Liver (tissue), 9 donors: ENCODE results near the gene NTHL1. TPM values are rescaled to one million over a fixed set of nuclear protein-coding genes. Genes with fewer than 3 reads are reported as not detected.

ENCODE experiments used
- DNase-seq: peaks from one replicate; pipeline ENCODE4 v3.0.0-alpha.2; 2017; ENCODE audit warnings: low spot score
- H3K27ac ChIP-seq, 2 donors: one replicate each; pipeline ENCODE4 v1.7.0; 2013; ENCODE audit warnings: inconsistent platforms in 2 of 2, low read length in 2 of 2, control low read depth in 1 of 2, low read depth in 1 of 2, mild to moderate bottlenecking in 1 of 2
- H3K27me3 ChIP-seq, 4 donors: one replicate each; pipeline versions ENCODE4 v1.6.1 to v1.7.0; 2013; ENCODE audit warnings: low read length in 3 of 4, inconsistent platforms in 1 of 4, mild to moderate bottlenecking in 1 of 4, moderate library complexity in 1 of 4; ENCODE audit not compliant: control insufficient read depth in 4 of 4, insufficient read depth in 4 of 4
- H3K36me3 ChIP-seq, 4 donors: one replicate each; pipeline versions ENCODE4 v1.6.1 to v1.7.0; 2013; ENCODE audit warnings: low read length in 3 of 4, mild to moderate bottlenecking in 3 of 4, low read depth in 1 of 4, moderate library complexity in 1 of 4; ENCODE audit not compliant: control insufficient read depth in 4 of 4, insufficient read depth in 3 of 4
- H3K4me1 ChIP-seq, 4 donors: one replicate each; pipeline versions ENCODE4 v1.6.1 to v1.7.0; 2013; ENCODE audit warnings: low read length in 3 of 4, mild to moderate bottlenecking in 3 of 4, moderate library complexity in 1 of 4; ENCODE audit not compliant: control insufficient read depth in 4 of 4, insufficient read depth in 4 of 4
- H3K4me3 ChIP-seq, 3 donors: one replicate each; pipeline versions ENCODE4 v1.6.1 to v1.7.0; 2013; ENCODE audit warnings: low read length in 3 of 3, control low read depth in 1 of 3, low read depth in 1 of 3, mild to moderate bottlenecking in 1 of 3
- H3K9ac ChIP-seq, 2 donors: one replicate each; pipeline ENCODE4 v1.7.0; 2013; ENCODE audit warnings: low read length in 2 of 2, mild to moderate bottlenecking in 2 of 2, moderate library complexity in 2 of 2, control low read depth in 1 of 2, low read depth in 1 of 2
- H3K9me3 ChIP-seq, 4 donors: one replicate each; pipeline versions ENCODE4 v1.6.1 to v1.7.0; 2013; ENCODE audit warnings: low read length in 3 of 4; ENCODE audit not compliant: control insufficient read depth in 4 of 4
- ATF3 ChIP-seq: IDR thresholded peaks from 2 replicates; pipeline ENCODE4 v1.6.1; 2016; ENCODE audit warnings: antibody characterized with exemption
- CTCF ChIP-seq: fragments of 150-350 bp; IDR thresholded peaks from 2 replicates; pipeline ENCODE4 v1.5.1; 2017; ENCODE audit warnings: improper control_type of control experiment, low read depth, low read length; ENCODE audit not compliant: missing input control
- EGR1 ChIP-seq, 2 donors: IDR thresholded peaks; 2 replicates each; pipeline ENCODE4 v1.6.1; 2016 to 2018; ENCODE audit warnings: antibody characterized with exemption in 2 of 2, low read depth in 2 of 2
- FOXA1 ChIP-seq: IDR thresholded peaks from 2 replicates; pipeline ENCODE4 v1.6.1; 2016; ENCODE audit warnings: antibody characterized with exemption
- FOXA2 ChIP-seq: IDR thresholded peaks from 2 replicates; pipeline ENCODE4 v1.6.1; 2016; ENCODE audit warnings: antibody characterized with exemption
- GABPA ChIP-seq, 2 donors: IDR thresholded peaks in 1 of 2; conservative IDR thresholded peaks in 1 of 2; 2 replicates each; pipeline ENCODE4 v1.6.1; 2016; ENCODE audit warnings: antibody characterized with exemption in 2 of 2, mild to moderate bottlenecking in 1 of 2, moderate library complexity in 1 of 2
- HNF4A ChIP-seq, 2 donors: conservative IDR thresholded peaks; 2 replicates each; pipeline ENCODE4 v1.6.1; 2016; ENCODE audit warnings: antibody characterized with exemption in 2 of 2, mild to moderate bottlenecking in 2 of 2
- HNF4G ChIP-seq: IDR thresholded peaks from 2 replicates; pipeline ENCODE4 v1.6.1; 2016; ENCODE audit warnings: antibody characterized with exemption
- JUND ChIP-seq, 2 donors: IDR thresholded peaks; 2 replicates each; pipeline ENCODE4 v1.6.1; 2016; ENCODE audit warnings: antibody characterized with exemption in 2 of 2
- MAX ChIP-seq: IDR thresholded peaks from 2 replicates; pipeline ENCODE4 v1.6.1; 2016; ENCODE audit warnings: antibody characterized with exemption
- NR2F2 ChIP-seq: IDR thresholded peaks from 2 replicates; pipeline ENCODE4 v1.6.1; 2016; ENCODE audit warnings: antibody characterized with exemption
- RAD21 ChIP-seq, 2 donors: IDR thresholded peaks; 2 replicates each; pipeline ENCODE4 v1.6.1; 2016; ENCODE audit warnings: antibody characterized with exemption in 2 of 2, mild to moderate bottlenecking in 2 of 2
- REST ChIP-seq: IDR thresholded peaks from 2 replicates; pipeline ENCODE4 v1.6.1; 2016; ENCODE audit warnings: antibody characterized with exemption, mild to moderate bottlenecking
- RXRA ChIP-seq, 2 donors: IDR thresholded peaks; 2 replicates each; pipeline ENCODE4 v1.6.1; 2017 to 2018; ENCODE audit warnings: antibody characterized with exemption in 2 of 2, mild to moderate bottlenecking in 1 of 2
- SP1 ChIP-seq: IDR thresholded peaks from 2 replicates; pipeline ENCODE4 v1.6.1; 2018; ENCODE audit warnings: antibody characterized with exemption, mild to moderate bottlenecking
- TAF1 ChIP-seq: conservative IDR thresholded peaks from 2 replicates; pipeline ENCODE4 v1.6.1; 2016; ENCODE audit warnings: antibody characterized with exemption, mild to moderate bottlenecking
- YY1 ChIP-seq: IDR thresholded peaks from 2 replicates; pipeline ENCODE4 v1.6.1; 2016; ENCODE audit warnings: antibody characterized with exemption, mild to moderate bottlenecking
- ZBTB33 ChIP-seq: IDR thresholded peaks from 2 replicates; pipeline ENCODE4 v1.6.1; 2016; ENCODE audit warnings: antibody characterized with exemption
- WGBS: extraction: QIAGEN DNeasy Blood & Tissue Kit; methylation state at CpG from one replicate; pipeline ENCODE4 v1.1.7; 2013; 5-methylcytosine and 5-hydroxymethylcytosine counted together
- polyA plus RNA-seq, 2 donors: library from polyadenylated mRNA; stranded (reverse) in 1 of 2; unstranded in 1 of 2; fragments of 200-250 nt in 1 of 2; fragments of >200 nt in 1 of 2; fragmentation: Nextera tagmentation in 1 of 2; extraction: Ambion mirVana in 1 of 2; gene quantifications; one replicate each; pipeline versions ENCODE4 v1.2.1 to v1.2.3, GENCODE V29; 2013 to 2015
- total RNA-seq, 2 donors: library from RNA; depleted of rRNA; stranded (reverse); fragments of >200 nt; gene quantifications; one replicate each; pipeline ENCODE4 v1.2.3, GENCODE V29; 2014
- donor health status: healthy.
- donor health status: healthy.
- donor health status: healthy.
- donor health status: healthy.
- donor health status: healthy.

Gene NTHL1
- total and polyA plus RNA-seq, 4 donors: 10.4 to 166 (median 19.1) TPM

- TF ChIP-seq REST: peak; percentile 36
These were observed 20.3 kb downstream of the NTHL1 start (continued) for GRCh38 chr16:2027024-2028010.

GRCh38 chr16:2026461-2027023 is 21.1 kb downstream of the NTHL1 start, which contains the start of gene NHERF2:
Gene NHERF2, plus strand, starts transcription at chr16:2026902. Its CDS starts 104 bp downstream, at chr16:2027006.
- no peaks in the 10 kb centered on the region for H3K36me3 ChIP-seq
- no peaks in the 10 kb centered on the region for H3K9me3 ChIP-seq
- no peaks in the 10 kb centered on the region for H3K27me3 ChIP-seq
- DNase-seq: no peak
- peak within 1 kb of the TSS; percentile 49 to 65 for H3K27ac ChIP-seq
- peak within 1 kb of the TSS; percentile 64 to 94 for H3K9ac ChIP-seq
- peak within 1 kb of the TSS; percentile 89 to 99 (median 89) for H3K4me3 ChIP-seq
- 6% methylated on average over 59 of the region's 59 CpGs for WGBS
- no peak for TF ChIP-seq GABPA (IDR thresholded peaks at IDR 0.05 in 1 of 2, conservative IDR thresholded peaks at IDR 0.05 in 1 of 2)
- TF ChIP-seq ZBTB33: no peak
- TF ChIP-seq TAF1: no peak
- TF ChIP-seq HNF4A (conservative IDR thresholded peaks at IDR 0.05): no peak
- TF ChIP-seq REST: no peak
- TF ChIP-seq JUND (IDR thresholded peaks at IDR 0.05): no peak
- no peak for TF ChIP-seq YY1
- TF ChIP-seq HNF4G: no peak
- TF ChIP-seq RXRA (IDR thresholded peaks at IDR 0.05): no peak
- no peak for TF ChIP-seq MAX
- TF ChIP-seq ATF3: no peak
- TF ChIP-seq FOXA2: no peak
- no peak for TF ChIP-seq CTCF
- TF ChIP-seq RAD21 (IDR thresholded peaks at IDR 0.05): no peak
- TF ChIP-seq FOXA1: no peak
- TF ChIP-seq SP1: no peak
- TF ChIP-seq EGR1 (IDR thresholded peaks at IDR 0.05; ENCODE audit: low read depth in 2 of 2): no peak
- TF ChIP-seq NR2F2: no peak
- peaks cover 24 to 76% (median 60%) of the 10 kb centered on the region in 4 donors for H3K4me1 ChIP-seq
